Sigmoid colon (tissue), 4 donors: Measurements from ENCODE around the gene CEMIP.

Experiments
- EP300 ChIP-seq, 4 donors: sonication (generic); formaldehyde crosslinking; IDR thresholded peaks; one replicate each; pipeline ENCODE4 v1.6.1; 2017; ENCODE audit warnings: antibody characterized with exemption in 4 of 4
- POLR2AphosphoS5 ChIP-seq, 4 donors: sonication (generic); formaldehyde crosslinking; IDR thresholded peaks; one replicate each; pipeline ENCODE4 v1.6.1; 2017; ENCODE audit warnings: antibody characterized with exemption in 4 of 4
- TF ChIP-seq, protein P1 (sequence below), 4 experiments: fragments of 450-650 bp in 3 of 4; fragments of 200-600 bp in 1 of 4; IDR thresholded peaks; one replicate each; pipeline ENCODE4 v1.5.1; 2016 to 2019; ENCODE audit warnings: antibody characterized with exemption in 4 of 4, mild to moderate bottlenecking in 3 of 4, moderate library complexity in 2 of 4

DNA sequence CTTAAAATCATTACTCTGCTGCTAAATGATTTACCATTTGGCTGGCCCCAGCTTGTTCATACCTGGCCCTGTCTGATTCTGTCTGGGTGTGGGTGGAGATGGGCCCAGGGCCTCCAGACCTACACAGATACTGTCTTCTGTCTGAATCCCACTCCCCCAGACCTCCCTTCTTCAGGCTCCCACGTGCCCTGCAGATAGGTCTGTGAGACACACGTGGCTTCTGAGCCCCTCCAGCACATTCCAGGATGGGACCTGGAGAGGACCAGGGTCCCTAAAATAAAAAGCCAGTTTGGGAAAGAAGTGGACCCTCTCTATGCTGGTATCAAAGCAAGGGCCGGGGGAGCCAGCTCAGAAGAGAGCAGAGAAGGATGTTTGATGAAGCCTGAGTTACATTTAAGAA lies 14.6 kb upstream of the CEMIP start:
- TF ChIP-seq, protein P1, sequence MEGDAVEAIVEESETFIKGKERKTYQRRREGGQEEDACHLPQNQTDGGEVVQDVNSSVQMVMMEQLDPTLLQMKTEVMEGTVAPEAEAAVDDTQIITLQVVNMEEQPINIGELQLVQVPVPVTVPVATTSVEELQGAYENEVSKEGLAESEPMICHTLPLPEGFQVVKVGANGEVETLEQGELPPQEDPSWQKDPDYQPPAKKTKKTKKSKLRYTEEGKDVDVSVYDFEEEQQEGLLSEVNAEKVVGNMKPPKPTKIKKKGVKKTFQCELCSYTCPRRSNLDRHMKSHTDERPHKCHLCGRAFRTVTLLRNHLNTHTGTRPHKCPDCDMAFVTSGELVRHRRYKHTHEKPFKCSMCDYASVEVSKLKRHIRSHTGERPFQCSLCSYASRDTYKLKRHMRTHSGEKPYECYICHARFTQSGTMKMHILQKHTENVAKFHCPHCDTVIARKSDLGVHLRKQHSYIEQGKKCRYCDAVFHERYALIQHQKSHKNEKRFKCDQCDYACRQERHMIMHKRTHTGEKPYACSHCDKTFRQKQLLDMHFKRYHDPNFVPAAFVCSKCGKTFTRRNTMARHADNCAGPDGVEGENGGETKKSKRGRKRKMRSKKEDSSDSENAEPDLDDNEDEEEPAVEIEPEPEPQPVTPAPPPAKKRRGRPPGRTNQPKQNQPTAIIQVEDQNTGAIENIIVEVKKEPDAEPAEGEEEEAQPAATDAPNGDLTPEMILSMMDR (IDR thresholded peaks at IDR 0.05): no peak
- TF ChIP-seq POLR2AphosphoS5 (IDR thresholded peaks at IDR 0.05) (no peak), EP300 (IDR thresholded peaks at IDR 0.05) (no peak)
